ENCODE data around the gene UBE2E2. TPM values are rescaled to one million over a fixed set of nuclear protein-coding genes. Genes with fewer than 3 reads are reported as not detected.
"Not testable (repeated sequence)": the region's sequence is repeated elsewhere in the genome, so short reads cannot be mapped to it uniquely, and the experiment has no call there.

The UBE2E2 gene
- total RNA-seq, 2 donors from 2014 or later = 1.2 to 7.6 TPM

DNA sequence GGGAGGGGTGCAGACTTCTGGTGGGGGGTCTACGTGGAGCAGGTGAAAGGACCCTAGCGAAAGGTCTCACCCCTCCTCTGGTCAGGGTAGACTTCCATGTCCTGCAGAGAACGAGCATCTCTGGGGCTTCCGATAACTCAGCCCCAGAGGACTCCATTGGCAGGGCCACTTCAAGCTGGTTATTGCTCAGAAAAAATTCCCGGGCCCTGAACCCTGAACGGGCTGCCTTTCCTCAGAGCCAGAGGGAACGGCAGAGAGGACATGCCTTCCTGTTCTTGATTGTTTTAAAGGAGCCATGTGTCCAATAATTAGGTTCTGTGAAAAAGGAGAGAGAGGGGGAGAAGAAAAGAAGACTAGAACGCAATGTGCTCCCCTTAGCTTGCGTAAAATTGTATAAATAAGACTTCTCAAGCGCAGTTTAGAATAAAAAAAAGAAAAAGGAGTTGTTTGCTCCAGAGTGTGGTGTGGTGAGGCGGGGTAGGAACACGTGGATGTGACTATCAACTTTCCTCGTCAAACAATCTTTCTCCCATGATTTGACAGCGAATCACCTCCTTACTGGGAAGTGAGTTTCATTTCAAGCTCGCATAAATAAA is 409.3 kb downstream of the UBE2E2 start:
- TF ChIP-seq, protein P1, sequence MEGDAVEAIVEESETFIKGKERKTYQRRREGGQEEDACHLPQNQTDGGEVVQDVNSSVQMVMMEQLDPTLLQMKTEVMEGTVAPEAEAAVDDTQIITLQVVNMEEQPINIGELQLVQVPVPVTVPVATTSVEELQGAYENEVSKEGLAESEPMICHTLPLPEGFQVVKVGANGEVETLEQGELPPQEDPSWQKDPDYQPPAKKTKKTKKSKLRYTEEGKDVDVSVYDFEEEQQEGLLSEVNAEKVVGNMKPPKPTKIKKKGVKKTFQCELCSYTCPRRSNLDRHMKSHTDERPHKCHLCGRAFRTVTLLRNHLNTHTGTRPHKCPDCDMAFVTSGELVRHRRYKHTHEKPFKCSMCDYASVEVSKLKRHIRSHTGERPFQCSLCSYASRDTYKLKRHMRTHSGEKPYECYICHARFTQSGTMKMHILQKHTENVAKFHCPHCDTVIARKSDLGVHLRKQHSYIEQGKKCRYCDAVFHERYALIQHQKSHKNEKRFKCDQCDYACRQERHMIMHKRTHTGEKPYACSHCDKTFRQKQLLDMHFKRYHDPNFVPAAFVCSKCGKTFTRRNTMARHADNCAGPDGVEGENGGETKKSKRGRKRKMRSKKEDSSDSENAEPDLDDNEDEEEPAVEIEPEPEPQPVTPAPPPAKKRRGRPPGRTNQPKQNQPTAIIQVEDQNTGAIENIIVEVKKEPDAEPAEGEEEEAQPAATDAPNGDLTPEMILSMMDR (IDR thresholded peaks at IDR 0.05) = no peak
- H3K27ac ChIP-seq = peak overlapping the region; percentile 60
- no peaks in the 10 kb centered on the region for H3K36me3 ChIP-seq
- intact Hi-C loops (cut with DNase I) = no loop called here
- no peaks in the 10 kb centered on the region for H3K9me3 ChIP-seq
- peaks cover 2% of the 10 kb centered on the region for H3K4me1 ChIP-seq
- no peaks in the 10 kb centered on the region for H3K27me3 ChIP-seq
- peak; percentile 41 for DNase-seq
- H3K9ac ChIP-seq (ENCODE audit: low read depth in 2 of 2, low read length in 2 of 2) = peak overlapping the region in 1 of 2 donors; percentile 16
- no peak overlapping the region for H3K4me3 ChIP-seq

DNA sequence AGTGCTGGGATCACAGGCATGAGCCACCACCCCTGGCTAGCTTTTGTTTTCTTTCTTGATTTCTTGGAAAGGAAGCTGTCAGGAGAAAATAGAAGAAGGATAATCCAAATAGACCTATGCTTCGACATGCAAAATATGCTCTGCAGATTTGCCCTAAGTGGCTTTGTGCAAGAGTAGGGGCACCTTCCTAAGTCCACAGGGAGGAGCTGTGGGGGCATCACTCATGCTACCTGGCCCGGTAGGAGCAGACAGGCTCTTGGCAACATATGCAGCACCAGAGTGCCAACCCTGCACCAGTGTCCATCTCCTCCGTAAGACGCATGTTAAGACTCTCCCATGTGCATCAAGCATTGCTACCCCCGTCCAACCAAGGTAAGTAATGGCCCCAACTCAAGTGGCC is 411.9 kb downstream of the UBE2E2 start:
- intact Hi-C loops (cut with DNase I) = no loop called here

DNA sequence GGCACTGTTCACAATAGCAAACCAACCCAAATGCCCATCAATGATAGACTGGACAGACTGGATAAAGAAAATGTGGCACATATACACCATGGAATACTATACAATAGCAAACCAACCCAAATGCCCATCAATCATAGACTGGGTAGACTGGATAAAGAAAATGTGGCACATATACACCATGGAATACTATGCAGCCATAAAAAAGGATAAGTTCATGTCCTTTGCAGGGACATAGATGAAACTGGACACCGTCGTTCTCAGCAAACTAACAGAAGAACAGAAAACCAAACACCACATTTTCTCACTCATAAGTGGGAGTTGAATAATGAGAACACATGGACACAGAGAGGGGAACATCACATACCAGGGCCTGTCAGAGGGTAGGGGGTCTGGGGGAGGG is 415.3 kb downstream of the UBE2E2 start:
- H3K9ac ChIP-seq (ENCODE audit: low read depth in 2 of 2, low read length in 2 of 2); H3K4me3 ChIP-seq; H3K36me3 ChIP-seq; H3K27ac ChIP-seq; DNase-seq; intact Hi-C loops (cut with DNase I); H3K4me1 ChIP-seq; H3K9me3 ChIP-seq; H3K27me3 ChIP-seq: not testable (repeated sequence)

More for the DNA sequence above, 411.9 kb downstream of the UBE2E2 start:
- Histone ChIP-seq H3K27me3 (no peaks in the 10 kb centered on the region), H3K27ac (no peak overlapping the region), H3K9ac (ENCODE audit: low read depth in 2 of 2, low read length in 2 of 2) (no peak overlapping the region), H3K4me3 (no peak overlapping the region), H3K36me3 (no peaks in the 10 kb centered on the region), H3K4me1 (peaks cover 2% of the 10 kb centered on the region), H3K9me3 (no peaks in the 10 kb centered on the region)
- TF ChIP-seq, protein P1 (IDR thresholded peaks at IDR 0.05) = no peak
- no peak for DNase-seq

DNA sequence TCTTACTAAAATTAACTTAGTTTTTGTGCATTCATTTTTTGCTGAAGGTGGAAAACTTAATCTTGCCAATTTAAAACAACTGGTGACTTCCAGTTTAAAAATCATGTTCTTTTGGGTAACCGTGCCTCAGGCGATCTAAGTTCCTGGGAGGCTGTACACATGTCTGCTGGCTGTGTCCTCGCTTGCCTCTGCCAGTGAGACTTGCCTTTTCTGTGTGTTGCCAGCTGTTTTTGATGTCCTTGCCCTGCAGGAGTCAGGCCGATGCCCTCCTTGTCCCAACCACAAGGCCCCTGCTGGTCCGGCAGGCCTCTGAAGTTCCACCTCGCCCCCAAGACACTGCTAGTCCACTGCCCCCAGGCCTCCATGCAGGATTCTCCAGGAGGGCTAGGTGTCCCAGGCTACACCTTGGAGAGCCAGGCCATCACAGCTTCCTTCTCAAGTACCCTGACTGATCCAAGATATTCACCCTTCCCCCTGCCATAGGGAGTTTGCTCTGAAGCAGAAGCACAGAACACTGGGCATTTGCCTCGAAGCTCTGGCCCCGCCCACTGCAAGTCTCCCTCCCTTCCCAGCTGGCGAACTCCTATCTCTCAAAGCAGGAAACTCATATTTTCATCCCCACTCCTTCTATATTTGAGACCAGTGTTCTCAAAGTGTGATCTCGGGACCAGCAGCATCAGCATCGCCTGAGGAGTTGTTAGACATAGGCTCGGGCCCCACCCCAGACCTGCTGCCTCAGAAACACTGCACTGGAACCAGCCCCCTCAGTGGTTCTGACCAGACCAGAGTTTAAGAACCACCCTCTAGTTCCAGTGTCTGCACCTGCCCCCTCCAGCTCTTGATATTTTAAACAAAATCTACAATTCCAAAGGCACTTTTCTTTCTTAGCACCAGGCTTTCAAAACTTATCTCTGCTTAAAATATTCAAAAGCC is 416.8 kb downstream of the UBE2E2 start:
- Histone ChIP-seq H3K9me3 (no peaks in the 10 kb centered on the region), H3K4me1 (no peaks in the 10 kb centered on the region), H3K36me3 (no peaks in the 10 kb centered on the region), H3K27me3 (no peaks in the 10 kb centered on the region), H3K27ac (no peak overlapping the region), H3K4me3 (no peak overlapping the region), H3K9ac (ENCODE audit: low read depth in 2 of 2, low read length in 2 of 2) (no peak overlapping the region)
- intact Hi-C loops (cut with DNase I) = no loop called here
- TF ChIP-seq, protein P1 (IDR thresholded peaks at IDR 0.05) = no peak
- peak; percentile 26 for DNase-seq

DNA sequence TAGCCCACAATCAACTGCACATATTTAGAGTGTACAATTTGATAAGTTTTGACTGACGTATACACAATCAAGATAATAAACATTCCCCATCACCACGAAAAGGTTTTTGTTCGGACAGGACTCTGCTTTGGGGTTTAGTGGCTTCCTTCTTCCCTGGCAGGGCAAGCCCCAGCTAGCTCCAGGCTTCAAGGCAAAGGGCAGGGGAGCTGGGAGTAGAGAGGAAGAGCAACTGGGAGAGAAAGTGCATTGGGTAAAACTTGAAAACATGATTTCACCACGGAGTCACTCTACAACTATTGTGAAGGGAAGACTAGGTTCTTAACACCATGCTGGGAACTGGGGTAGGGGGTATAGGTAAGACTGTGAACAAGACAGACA is 417.5 kb downstream of the UBE2E2 start:
- Histone ChIP-seq H3K27me3 (no peaks in the 10 kb centered on the region), H3K4me1 (no peaks in the 10 kb centered on the region), H3K9ac (ENCODE audit: low read depth in 2 of 2, low read length in 2 of 2) (no peak overlapping the region), H3K4me3 (no peak overlapping the region), H3K36me3 (no peaks in the 10 kb centered on the region), H3K9me3 (no peaks in the 10 kb centered on the region), H3K27ac (no peak overlapping the region)
- DNase-seq = no peak
- TF ChIP-seq, protein P1 (IDR thresholded peaks at IDR 0.05) = no peak
- intact Hi-C loops (cut with DNase I) = no loop called here

DNA sequence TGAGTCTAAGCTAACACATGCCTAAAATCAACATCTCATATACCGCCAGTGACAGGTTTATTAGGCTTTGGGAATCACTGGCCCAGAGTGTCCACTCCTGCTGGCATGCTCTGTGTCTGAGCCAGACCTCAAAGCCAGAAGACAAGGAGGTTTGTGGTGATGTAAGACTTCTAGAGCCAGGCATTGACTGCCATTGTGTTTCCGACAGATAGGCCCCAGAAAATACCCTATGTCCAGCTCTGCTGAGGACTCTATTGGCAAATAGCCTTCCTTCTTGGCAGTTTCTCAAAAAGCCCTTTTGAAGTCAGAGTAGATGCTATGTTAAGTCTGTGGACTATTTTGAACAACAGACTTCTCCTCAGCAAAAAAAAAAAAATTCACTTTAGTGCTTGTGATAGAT is 420.7 kb downstream of the UBE2E2 start:
- Histone ChIP-seq H3K27me3 (no peaks in the 10 kb centered on the region), H3K9me3 (no peaks in the 10 kb centered on the region), H3K4me3 (no peak overlapping the region), H3K4me1 (no peaks in the 10 kb centered on the region), H3K27ac (no peak overlapping the region), H3K36me3 (no peaks in the 10 kb centered on the region), H3K9ac (ENCODE audit: low read depth in 2 of 2, low read length in 2 of 2) (no peak overlapping the region)
- intact Hi-C loops (cut with DNase I) = no loop called here
- TF ChIP-seq, protein P1 (IDR thresholded peaks at IDR 0.05) = no peak
- DNase-seq = no peak
